Subcutaneous adipose tissue (tissue), 4 donors: ENCODE measurements around the gene ELAVL2. TPM values are rescaled to one million over a fixed set of nuclear protein-coding genes. Genes with fewer than 3 reads are reported as not detected.

ENCODE experiments used
- total RNA-seq, 4 donors: library from RNA; depleted of rRNA; stranded (reverse); fragments of >200 nt; gene quantifications; one replicate each; pipeline ENCODE4 v1.1.0, GENCODE V29; 2016
- TF ChIP-seq, protein P1 (sequence below): fragments of 450-650 bp; IDR thresholded peaks from one replicate; pipeline ENCODE4 v1.5.1; 2016; ENCODE audit warnings: low read depth, mild to moderate bottlenecking, control low read depth, antibody characterized with exemption, moderate library complexity

ELAVL2 gene
- total RNA-seq, 4 donors from 2014 or later: 0.44 TPM; not detected in 3

DNA sequence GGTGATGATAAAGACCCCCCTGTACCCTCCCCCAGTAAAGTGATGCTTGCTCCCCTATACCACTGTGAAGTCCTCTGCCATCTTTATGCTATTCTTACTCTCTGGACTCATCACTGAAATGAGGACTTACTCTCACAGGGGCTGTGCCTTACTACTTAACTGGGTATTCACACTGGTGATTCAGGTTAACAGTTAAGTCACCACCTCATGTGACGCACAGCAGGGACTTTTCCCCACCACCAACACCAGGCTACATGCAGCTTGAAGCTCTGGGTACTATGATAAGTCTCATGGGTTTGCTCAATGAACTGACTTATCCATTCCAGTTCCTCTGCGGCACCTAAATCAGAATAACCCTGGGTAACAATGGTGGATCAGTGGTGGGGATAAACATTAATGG lies 163.7 kb downstream of the ELAVL2 start:
- TF ChIP-seq, protein P1, sequence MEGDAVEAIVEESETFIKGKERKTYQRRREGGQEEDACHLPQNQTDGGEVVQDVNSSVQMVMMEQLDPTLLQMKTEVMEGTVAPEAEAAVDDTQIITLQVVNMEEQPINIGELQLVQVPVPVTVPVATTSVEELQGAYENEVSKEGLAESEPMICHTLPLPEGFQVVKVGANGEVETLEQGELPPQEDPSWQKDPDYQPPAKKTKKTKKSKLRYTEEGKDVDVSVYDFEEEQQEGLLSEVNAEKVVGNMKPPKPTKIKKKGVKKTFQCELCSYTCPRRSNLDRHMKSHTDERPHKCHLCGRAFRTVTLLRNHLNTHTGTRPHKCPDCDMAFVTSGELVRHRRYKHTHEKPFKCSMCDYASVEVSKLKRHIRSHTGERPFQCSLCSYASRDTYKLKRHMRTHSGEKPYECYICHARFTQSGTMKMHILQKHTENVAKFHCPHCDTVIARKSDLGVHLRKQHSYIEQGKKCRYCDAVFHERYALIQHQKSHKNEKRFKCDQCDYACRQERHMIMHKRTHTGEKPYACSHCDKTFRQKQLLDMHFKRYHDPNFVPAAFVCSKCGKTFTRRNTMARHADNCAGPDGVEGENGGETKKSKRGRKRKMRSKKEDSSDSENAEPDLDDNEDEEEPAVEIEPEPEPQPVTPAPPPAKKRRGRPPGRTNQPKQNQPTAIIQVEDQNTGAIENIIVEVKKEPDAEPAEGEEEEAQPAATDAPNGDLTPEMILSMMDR: no peak

DNA sequence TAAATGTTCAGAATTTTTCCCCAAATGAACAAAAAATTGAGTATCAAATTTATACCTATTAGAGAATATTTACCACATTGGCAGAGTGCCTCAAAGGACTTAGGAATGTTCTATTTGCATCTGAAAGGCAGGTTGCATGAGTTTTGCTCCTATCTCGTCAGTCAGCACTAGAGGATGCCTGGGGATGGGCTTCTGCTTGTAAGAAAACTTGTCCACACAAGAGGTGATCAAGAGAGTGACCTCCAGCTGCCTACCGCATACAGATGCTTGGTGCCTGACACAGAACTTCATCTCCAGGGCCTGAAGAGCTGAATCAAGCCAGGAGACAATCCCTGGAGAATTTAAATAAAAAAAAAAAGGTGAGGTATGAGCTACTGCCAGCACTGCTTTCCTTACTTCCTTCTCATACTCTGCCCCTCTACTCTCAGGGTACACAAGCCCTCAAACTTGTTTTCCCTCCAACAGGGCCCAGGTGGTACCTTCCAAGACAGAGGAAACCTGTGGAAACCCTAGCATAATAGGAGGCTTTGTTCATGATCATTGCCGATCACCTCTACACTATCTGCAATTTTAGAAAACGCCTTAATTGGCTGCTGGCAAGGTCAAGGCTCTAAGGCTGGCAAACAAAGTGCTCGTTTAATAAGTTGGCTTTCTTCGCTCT lies 166.6 kb downstream of the ELAVL2 start:
- TF ChIP-seq, protein P1: no peak

GRCh38 chr9:23658376-23659258 lies 167.4 kb downstream of the ELAVL2 start:
- TF ChIP-seq, protein P1: no peak

GRCh38 chr9:23651051-23651450 lies 175.0 kb downstream of the ELAVL2 start:
- TF ChIP-seq, protein P1: no peak

DNA sequence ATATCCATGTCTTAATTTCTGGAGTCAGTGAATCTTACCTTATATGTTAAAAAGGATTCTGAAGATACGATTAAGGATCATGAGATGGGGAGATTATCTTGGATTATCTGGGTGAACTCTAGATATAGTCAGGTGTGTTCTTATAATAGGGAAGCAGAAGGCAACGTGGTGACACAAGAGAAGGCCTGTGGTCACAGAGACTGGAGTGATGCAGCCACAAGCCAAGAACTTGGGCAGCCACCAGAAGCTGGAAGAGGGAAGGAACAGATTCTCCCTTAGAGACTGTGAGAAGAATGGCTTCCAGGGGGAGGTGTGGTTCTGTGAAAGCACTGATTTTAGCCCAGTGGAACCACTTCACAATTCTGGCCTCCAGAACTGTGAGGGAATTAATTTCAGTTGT lies 177.4 kb downstream of the ELAVL2 start:
- TF ChIP-seq, protein P1: no peak

DNA sequence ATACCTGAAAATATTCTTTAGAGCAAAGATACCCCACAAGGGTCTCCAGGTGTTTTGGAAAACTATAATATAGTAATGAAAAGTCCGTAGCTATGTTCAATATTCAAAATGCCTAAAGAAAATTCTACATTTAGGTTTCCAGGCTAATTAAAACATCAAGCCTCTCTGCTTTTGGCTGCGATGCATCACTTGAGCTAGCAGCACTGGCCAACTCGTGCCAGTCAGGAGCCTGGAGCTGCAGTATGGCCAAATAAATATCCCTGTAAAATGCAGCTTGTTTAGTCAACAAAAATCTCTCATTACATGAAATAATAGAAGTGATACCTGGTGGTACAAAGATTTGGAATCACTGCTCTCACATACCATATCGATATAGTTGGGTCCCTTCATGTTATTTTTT lies 181.1 kb downstream of the ELAVL2 start:
- TF ChIP-seq, protein P1: no peak

DNA sequence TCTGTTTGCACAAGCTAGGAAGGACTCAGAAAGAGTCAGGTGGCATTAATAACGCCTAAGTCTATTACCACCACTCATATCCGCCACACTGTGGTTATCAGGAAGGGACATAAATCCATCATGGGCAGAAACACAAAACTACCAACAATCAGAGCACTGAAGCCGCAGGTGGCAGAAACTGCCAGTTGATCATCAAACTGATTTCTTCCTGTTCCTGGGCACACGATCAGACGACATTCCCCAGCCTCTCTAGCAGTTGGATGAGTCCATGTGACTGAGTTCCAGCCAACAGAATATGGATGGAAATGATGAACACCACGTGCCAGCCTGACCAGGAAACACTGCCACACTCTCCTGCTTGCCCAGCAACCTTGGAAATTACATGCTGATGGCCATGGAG lies 181.7 kb downstream of the ELAVL2 start:
- TF ChIP-seq, protein P1: no peak
